ENCODE data around the gene SIAH1.

DNA sequence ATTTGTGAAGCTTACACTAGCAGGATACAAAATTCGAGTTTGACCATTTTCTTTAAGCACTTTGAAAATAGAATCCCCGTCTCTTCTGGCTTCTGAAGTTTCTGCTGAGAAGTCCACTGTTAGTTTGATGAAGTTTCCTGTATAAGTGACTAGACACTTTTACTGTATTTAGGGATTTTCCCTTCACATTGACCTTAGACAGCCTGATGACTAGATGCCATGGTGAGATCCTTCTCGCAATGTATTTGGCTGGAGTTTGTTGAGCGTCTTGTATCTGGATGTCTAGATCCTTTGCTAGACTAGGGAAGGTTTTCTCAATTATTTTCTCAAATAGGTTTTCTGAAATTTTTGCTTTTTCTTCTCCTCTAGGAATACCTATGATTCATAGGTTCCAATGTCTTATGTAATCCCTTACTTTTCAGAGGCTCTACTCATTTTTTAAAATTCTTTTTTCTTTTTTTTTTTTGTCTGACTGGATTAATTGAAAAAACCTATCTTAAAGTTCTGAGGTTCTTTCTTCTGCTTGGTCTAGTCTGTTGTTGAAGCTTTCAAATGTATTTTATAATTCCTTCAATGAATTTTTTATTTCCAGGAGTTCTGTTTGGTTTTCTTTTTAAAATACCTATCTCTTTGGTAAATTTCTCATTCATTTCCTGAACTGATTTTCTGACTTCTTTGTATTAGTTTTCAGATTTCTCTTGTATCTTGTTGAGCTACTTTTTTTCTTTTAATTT, 74.1 kb downstream of the SIAH1 start:
- TF ChIP-seq, protein P1, sequence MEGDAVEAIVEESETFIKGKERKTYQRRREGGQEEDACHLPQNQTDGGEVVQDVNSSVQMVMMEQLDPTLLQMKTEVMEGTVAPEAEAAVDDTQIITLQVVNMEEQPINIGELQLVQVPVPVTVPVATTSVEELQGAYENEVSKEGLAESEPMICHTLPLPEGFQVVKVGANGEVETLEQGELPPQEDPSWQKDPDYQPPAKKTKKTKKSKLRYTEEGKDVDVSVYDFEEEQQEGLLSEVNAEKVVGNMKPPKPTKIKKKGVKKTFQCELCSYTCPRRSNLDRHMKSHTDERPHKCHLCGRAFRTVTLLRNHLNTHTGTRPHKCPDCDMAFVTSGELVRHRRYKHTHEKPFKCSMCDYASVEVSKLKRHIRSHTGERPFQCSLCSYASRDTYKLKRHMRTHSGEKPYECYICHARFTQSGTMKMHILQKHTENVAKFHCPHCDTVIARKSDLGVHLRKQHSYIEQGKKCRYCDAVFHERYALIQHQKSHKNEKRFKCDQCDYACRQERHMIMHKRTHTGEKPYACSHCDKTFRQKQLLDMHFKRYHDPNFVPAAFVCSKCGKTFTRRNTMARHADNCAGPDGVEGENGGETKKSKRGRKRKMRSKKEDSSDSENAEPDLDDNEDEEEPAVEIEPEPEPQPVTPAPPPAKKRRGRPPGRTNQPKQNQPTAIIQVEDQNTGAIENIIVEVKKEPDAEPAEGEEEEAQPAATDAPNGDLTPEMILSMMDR (conservative IDR thresholded peaks at IDR 0.05; ENCODE audit: low read depth, low read length): no peak
- TF ChIP-seq EZH2phosphoT487 (IDR thresholded peaks at IDR 0.05; ENCODE audit: borderline replicate concordance, low read length): no peak
- TF ChIP-seq EZH2 (IDR thresholded peaks at IDR 0.05; ENCODE audit: low read length, unreplicated experiment): no peak

Data from PC-3 (cell line).